HAP-1 (cell line): Measurements from ENCODE around the gene MFAP3L.

Source experiments
- DNase-seq, 2 experiments: peaks; one replicate each; pipeline ENCODE4 v3.0.0-alpha.2; 2016 to 2020; ENCODE audit warnings: low spot score in 2 of 2
- H3K27me3 ChIP-seq: fragments of 250-450 bp; sonication (Bioruptor Pico); 2 replicates; pipeline ENCODE4 v1.5.1; 2020; ENCODE audit warnings: low read depth, mild to moderate bottlenecking, moderate library complexity
- H3K36me3 ChIP-seq: fragments of 250-450 bp; sonication (Bioruptor Pico); replicated peaks from 2 replicates; pipeline ENCODE4 v1.5.1; 2020; ENCODE audit warnings: mild to moderate bottlenecking
- H3K4me1 ChIP-seq: fragments of 250-450 bp; sonication (Bioruptor Pico); 2 replicates; pipeline ENCODE4 v1.5.1; 2020; ENCODE audit warnings: mild to moderate bottlenecking
- H3K4me3 ChIP-seq: fragments of 250-450 bp; sonication (Bioruptor Pico); 2 replicates; pipeline ENCODE4 v1.5.1; 2020; ENCODE audit warnings: mild to moderate bottlenecking, moderate library complexity
- H3K9me3 ChIP-seq: fragments of 250-450 bp; sonication (Bioruptor Pico); 2 replicates; pipeline ENCODE4 v1.5.1; 2020; ENCODE audit warnings: mild to moderate bottlenecking, moderate library complexity
- in situ Hi-C: fragments of 300-500 bp; cut with MboI; formaldehyde crosslinking; loops from 3 replicates; pipeline ENCODE4 v1.14.3; 2020; ENCODE audit warnings: low sequenced_read_pairs, inconsistent platforms, mixed read lengths

The MFAP3L gene

GRCh38 chr4:170011921-170012628 is 14.1 kb downstream of the MFAP3L start:
- no peaks in the 10 kb centered on the region for H3K36me3 ChIP-seq
- H3K4me3 ChIP-seq: no peak overlapping the region
- no peaks in the 10 kb centered on the region for H3K27me3 ChIP-seq
- H3K9me3 ChIP-seq: peaks cover 3% of the 10 kb centered on the region; the same call in 1 of the 2 replicates
- peaks cover 14% of the 10 kb centered on the region for H3K4me1 ChIP-seq
- in situ Hi-C loops: no loop called here
- no peak for DNase-seq

GRCh38 chr4:170009291-170009690 is 16.9 kb downstream of the MFAP3L start:
- Histone ChIP-seq H3K9me3 (peaks cover 3% of the 10 kb centered on the region; the same call in 1 of the 2 replicates), H3K27me3 (no peaks in the 10 kb centered on the region), H3K4me3 (no peak overlapping the region), H3K4me1 (peaks cover 30% of the 10 kb centered on the region), H3K36me3 (no peaks in the 10 kb centered on the region)
- in situ Hi-C loops: no loop called here
- DNase-seq: peak; percentile 22 to 98

GRCh38 chr4:170008801-170009200 is 17.4 kb downstream of the MFAP3L start:
- Histone ChIP-seq H3K27me3 (no peaks in the 10 kb centered on the region), H3K9me3 (peaks cover 3% of the 10 kb centered on the region; the same call in 1 of the 2 replicates), H3K4me1 (peaks cover 30% of the 10 kb centered on the region), H3K4me3 (no peak overlapping the region), H3K36me3 (no peaks in the 10 kb centered on the region)
- in situ Hi-C loops: no loop called here
- no peak for DNase-seq

- Histone ChIP-seq H3K27me3 (no peaks in the 10 kb centered on the region), H3K4me3 (no peak overlapping the region), H3K36me3 (no peaks in the 10 kb centered on the region), H3K9me3 (peaks cover 3% of the 10 kb centered on the region; the same call in 1 of the 2 replicates), H3K4me1 (peaks cover 30% of the 10 kb centered on the region)
- in situ Hi-C loops: no loop called here
- peak in 1 of 2 experiments; percentile 33 for DNase-seq
These were observed 17.8 kb downstream of the MFAP3L start for GRCh38 chr4:170008371-170008770.

GRCh38 chr4:170007113-170007512 is 19.1 kb downstream of the MFAP3L start:
- peaks cover 3% of the 10 kb centered on the region; the same call in 1 of the 2 replicates for H3K9me3 ChIP-seq
- in situ Hi-C loops: no loop called here
- no peak overlapping the region for H3K4me3 ChIP-seq
- no peaks in the 10 kb centered on the region for H3K27me3 ChIP-seq
- H3K36me3 ChIP-seq: no peaks in the 10 kb centered on the region
- no peak for DNase-seq
- peaks cover 30% of the 10 kb centered on the region for H3K4me1 ChIP-seq

GRCh38 chr4:170005472-170005871 is 20.7 kb downstream of the MFAP3L start:
- in situ Hi-C loops: no loop called here
- DNase-seq: no peak

GRCh38 chr4:170004651-170005295 is 21.4 kb downstream of the MFAP3L start:
- H3K27me3 ChIP-seq: no peaks in the 10 kb centered on the region
- H3K36me3 ChIP-seq: no peaks in the 10 kb centered on the region
- in situ Hi-C loops: no loop called here
- DNase-seq: peak; percentile 23 to 32
- no peak overlapping the region for H3K4me3 ChIP-seq
- peaks cover 27% of the 10 kb centered on the region for H3K4me1 ChIP-seq
- no peaks in the 10 kb centered on the region for H3K9me3 ChIP-seq

More at GRCh38 chr4:170005472-170005871, 20.7 kb downstream of the MFAP3L start:
- Histone ChIP-seq H3K27me3 (no peaks in the 10 kb centered on the region), H3K36me3 (no peaks in the 10 kb centered on the region), H3K4me1 (peaks cover 30% of the 10 kb centered on the region), H3K4me3 (no peak overlapping the region), H3K9me3 (no peaks in the 10 kb centered on the region)

GRCh38 chr4:170003071-170004070 is 22.8 kb downstream of the MFAP3L start:
- Histone ChIP-seq H3K27me3 (no peaks in the 10 kb centered on the region), H3K36me3 (no peaks in the 10 kb centered on the region), H3K4me3 (no peak overlapping the region), H3K9me3 (no peaks in the 10 kb centered on the region), H3K4me1 (peaks cover 16% of the 10 kb centered on the region)
- in situ Hi-C loops: no loop called here
- no peak for DNase-seq

GRCh38 chr4:170001745-170002267 is 24.4 kb downstream of the MFAP3L start:
- H3K36me3 ChIP-seq: no peaks in the 10 kb centered on the region
- H3K4me3 ChIP-seq: no peak overlapping the region
- no peaks in the 10 kb centered on the region for H3K9me3 ChIP-seq
- no peak for DNase-seq
- H3K27me3 ChIP-seq: no peaks in the 10 kb centered on the region
- peaks cover 16% of the 10 kb centered on the region for H3K4me1 ChIP-seq
- in situ Hi-C loops: no loop called here

GRCh38 chr4:170001011-170001744 is 25.0 kb downstream of the MFAP3L start:
- in situ Hi-C loops: no loop called here
- Histone ChIP-seq H3K36me3 (no peaks in the 10 kb centered on the region), H3K4me1 (peaks cover 16% of the 10 kb centered on the region), H3K27me3 (no peaks in the 10 kb centered on the region), H3K4me3 (no peak overlapping the region), H3K9me3 (no peaks in the 10 kb centered on the region)
- DNase-seq: no peak

GRCh38 chr4:169999923-170000322 is 26.3 kb downstream of the MFAP3L start:
- in situ Hi-C loops: no loop called here
- Histone ChIP-seq H3K4me1 (peaks cover 7% of the 10 kb centered on the region), H3K9me3 (no peaks in the 10 kb centered on the region), H3K36me3 (no peaks in the 10 kb centered on the region), H3K27me3 (no peaks in the 10 kb centered on the region), H3K4me3 (no peak overlapping the region)
- DNase-seq: no peak

GRCh38 chr4:169998981-169999380 is 27.2 kb downstream of the MFAP3L start:
- Histone ChIP-seq H3K4me3 (no peak overlapping the region), H3K36me3 (no peaks in the 10 kb centered on the region), H3K4me1 (no peaks in the 10 kb centered on the region), H3K9me3 (no peaks in the 10 kb centered on the region), H3K27me3 (no peaks in the 10 kb centered on the region)
- DNase-seq: no peak
- in situ Hi-C loops: no loop called here
